GM12891 (cell line): ENCODE measurements around the gene AKAP14. TPM values are rescaled to one million over a fixed set of nuclear protein-coding genes. Genes with fewer than 3 reads are reported as not detected.
A peak's percentile ranks its signal among the peaks of the same experiment; 100 is the strongest.

Experiments used
- DNase-seq: peaks from one replicate; pipeline ENCODE4 v3.0.0; 2011; ENCODE audit warnings: low spot score; ENCODE audit not compliant: insufficient read length
- FAIRE-seq: peaks from 2 replicates; lab custom pipeline; 2011; peaks lifted over from hg19 to GRCh38; lab: Jason Lieb, UNC
- PAX5 ChIP-seq: IDR thresholded peaks from 2 replicates; pipeline ENCODE4 v1.6.1; 2011; ENCODE audit warnings: low read length, moderate library complexity, mild to moderate bottlenecking; ENCODE audit not compliant: insufficient read depth, severe bottlenecking
- POLR2A ChIP-seq: IDR thresholded peaks from 2 replicates; pipeline ENCODE4 v1.6.1; 2011; ENCODE audit warnings: low read depth, low read length, control low read depth
- POLR2AphosphoS5 ChIP-seq: IDR thresholded peaks from 2 replicates; pipeline ENCODE4 v1.6.1; 2011; ENCODE audit warnings: low read depth, low read length, control low read depth
- POU2F2 ChIP-seq: IDR thresholded peaks from 2 replicates; pipeline ENCODE4 v1.6.1; 2011; ENCODE audit warnings: low read depth, mild to moderate bottlenecking, control low read depth, low read length, moderate library complexity
- SPI1 ChIP-seq: IDR thresholded peaks from 2 replicates; pipeline ENCODE4 v1.6.1; 2011; ENCODE audit warnings: low read depth, low read length, control low read depth
- TAF1 ChIP-seq: IDR thresholded peaks from 2 replicates; pipeline ENCODE4 v1.6.1; 2011; ENCODE audit warnings: low read depth, low read length, control low read depth
- polyA plus RNA-seq: library from polyadenylated mRNA; unstranded; fragments of >200 nt; gene quantifications from one replicate; pipeline ENCODE4 v1.2.1, GENCODE V29; 2012; ENCODE audit warnings: low read depth, missing spikeins, inconsistent platforms; ENCODE audit not compliant: missing spikeins

AKAP14 gene
- not detected for polyA plus RNA-seq

DNA sequence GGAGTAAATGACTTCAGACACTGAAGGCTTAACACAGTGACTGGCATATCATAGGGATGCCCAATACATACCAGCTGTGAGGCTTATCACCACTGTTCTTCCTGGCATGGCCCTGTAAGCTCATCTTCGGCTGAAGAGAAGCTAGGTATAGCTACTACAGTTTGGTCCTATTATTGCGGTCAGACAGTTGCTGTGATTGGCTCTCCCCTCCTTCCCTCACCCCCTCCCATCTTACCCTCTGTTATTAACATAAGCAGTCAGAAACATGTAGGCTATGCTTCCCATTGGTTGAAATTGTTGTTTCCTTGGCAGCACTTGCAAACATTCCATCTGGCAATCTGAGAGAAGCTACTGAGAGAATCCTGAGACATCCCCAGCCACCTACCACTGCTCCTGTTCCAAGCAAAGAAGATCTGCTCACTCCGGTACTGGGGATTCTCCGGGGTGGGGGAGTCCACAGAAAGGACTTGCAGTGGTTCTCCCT lies at the start of gene AKAP14:
Gene AKAP14 (plus strand): TSS at position 51 of the 484 bp plus-strand sequence. CDS start 7,331 bp downstream, outside the sequence.
- FAIRE-seq (no peak), DNase-seq (no peak)
- TF ChIP-seq PAX5 (no peak), POLR2A (no peak), TAF1 (no peak), SPI1 (no peak), POU2F2 (no peak), POLR2AphosphoS5 (no peak)

DNA sequence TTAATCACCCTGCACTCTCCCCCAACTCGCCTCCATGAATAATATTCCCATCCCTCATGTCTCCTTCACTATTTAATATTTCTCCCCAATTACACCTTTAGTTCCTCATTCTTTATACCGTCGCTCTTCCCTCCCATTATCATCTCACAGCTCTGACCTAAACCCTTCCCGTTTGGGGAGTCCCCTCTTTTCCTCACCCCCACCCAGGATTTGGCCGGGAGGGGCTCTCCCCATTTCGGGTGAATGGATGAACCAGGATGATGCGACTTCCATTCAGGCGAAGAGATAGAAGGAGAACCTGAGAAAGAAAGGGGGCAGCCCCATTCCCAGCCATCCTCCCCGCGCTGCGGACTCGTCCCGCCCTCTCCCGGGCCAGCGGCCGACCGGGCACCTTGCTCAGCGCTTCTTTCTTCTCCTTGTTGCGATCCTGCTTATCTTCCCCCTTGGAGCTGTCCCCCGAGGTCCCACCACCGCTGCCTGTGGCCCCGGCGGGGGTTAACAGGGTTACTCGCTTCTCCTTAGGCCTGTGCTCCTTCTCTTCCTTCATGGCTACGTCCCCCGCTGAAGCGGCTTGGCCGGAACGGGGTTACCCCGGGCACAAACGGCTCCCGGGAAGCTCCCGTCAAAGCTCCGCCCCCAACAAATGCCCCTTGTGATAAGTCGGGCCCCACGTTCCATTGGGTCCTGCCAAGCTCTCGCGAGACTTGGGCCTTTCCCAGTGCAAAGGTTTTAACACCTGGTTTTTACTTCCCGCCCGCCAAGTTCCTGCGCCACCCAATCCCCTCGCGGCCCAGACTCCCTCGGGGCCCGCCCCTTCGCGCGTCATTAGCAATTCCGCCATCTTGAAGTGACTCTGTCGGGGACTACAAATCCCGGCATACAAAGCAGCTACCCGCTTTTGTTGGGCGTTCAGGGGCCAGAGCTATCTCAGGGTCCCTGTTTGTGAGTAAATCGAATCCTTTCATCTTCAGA lies 43.0 kb upstream of the AKAP14 start, which contains the start of gene UPF3B:
Gene UPF3B (minus strand): TSS at position 582 of the 972 bp plus-strand sequence. CDS start 35 bp downstream, at position 547.
- DNase-seq (peak; percentile 70), FAIRE-seq (peak; percentile 96)
- TF ChIP-seq POLR2AphosphoS5 (peak; percentile 59; the same call in 1 of the 2 replicates), POLR2A (0 out of 2 replicates have a peak, but pooled peaks have one; percentile 62), SPI1 (no peak)

DNA sequence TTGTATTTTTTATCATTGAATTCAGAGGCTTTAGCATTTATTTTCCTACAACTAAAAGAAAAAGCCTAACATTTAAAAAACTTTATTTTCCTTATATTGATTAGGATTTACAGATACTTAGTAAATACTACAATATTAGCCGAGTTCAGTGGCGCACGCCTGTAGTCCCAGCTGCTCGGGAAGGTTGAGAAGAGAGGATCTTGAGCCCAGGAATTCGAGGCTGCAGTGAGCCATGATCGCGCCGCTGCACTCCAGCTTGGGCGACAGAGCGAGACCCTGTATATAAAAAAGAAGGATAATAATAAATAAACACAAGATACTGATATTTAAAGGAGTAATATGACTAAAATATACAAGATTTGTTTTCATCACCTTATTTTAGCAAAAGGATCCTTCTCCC lies 42.2 kb upstream of the AKAP14 start:
- TF ChIP-seq TAF1 (no peak), POU2F2 (no peak), POLR2AphosphoS5 (no peak), PAX5 (no peak), SPI1 (no peak), POLR2A (no peak)
- DNase-seq (no peak), FAIRE-seq (no peak)

DNA sequence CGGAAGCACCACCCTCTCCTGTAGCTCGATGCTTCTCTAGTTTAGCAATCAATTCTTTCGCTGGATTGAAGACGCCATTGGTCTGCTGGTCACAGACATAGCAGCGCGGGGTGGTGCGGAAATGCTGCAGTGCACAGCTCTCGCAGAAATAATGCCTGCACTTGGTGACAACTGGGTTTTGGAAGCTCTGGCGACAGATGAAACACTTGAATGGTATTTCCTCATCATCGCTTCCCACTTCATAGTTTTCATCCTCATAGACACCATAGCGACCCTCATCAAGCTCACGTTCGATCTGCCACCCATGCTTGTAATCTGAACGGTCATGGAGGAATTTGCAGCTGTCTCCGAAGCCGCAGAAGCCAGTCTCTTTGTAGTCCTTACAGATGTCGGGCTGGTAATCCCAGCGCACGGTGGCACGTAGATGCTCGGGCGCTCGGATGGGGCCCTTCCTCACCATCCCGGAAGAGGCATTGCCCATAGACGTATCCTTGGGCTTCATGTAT lies 25.0 kb upstream of the AKAP14 start:
- TF ChIP-seq POLR2AphosphoS5, result no peak
- DNase-seq (no peak), FAIRE-seq (peak; percentile 69)

DNA sequence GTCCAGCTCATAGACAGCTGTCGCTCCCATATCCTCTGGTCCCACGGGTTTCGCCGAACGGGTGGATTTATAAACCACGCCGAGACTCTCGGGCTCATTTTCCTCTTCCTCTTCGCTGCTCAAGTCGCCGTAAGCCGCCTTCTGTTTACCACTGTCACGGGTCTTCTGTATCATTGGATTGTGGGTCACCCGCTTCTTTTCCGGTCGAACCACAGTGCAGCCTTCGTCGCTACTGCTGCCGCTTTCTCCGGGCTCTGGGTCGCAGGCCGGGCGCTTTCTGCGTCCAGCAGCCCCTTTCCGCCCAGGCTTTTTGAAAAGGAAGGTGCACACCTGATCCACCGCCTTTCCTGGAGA lies 24.5 kb upstream of the AKAP14 start:
- DNase-seq (no peak), FAIRE-seq (no peak)
- TF ChIP-seq PAX5, result no peak
- TF ChIP-seq POU2F2, result no peak
- TF ChIP-seq POLR2AphosphoS5, result no peak
- TF ChIP-seq POLR2A, result no peak
- no peak for TF ChIP-seq TAF1
- TF ChIP-seq SPI1, result no peak

DNA sequence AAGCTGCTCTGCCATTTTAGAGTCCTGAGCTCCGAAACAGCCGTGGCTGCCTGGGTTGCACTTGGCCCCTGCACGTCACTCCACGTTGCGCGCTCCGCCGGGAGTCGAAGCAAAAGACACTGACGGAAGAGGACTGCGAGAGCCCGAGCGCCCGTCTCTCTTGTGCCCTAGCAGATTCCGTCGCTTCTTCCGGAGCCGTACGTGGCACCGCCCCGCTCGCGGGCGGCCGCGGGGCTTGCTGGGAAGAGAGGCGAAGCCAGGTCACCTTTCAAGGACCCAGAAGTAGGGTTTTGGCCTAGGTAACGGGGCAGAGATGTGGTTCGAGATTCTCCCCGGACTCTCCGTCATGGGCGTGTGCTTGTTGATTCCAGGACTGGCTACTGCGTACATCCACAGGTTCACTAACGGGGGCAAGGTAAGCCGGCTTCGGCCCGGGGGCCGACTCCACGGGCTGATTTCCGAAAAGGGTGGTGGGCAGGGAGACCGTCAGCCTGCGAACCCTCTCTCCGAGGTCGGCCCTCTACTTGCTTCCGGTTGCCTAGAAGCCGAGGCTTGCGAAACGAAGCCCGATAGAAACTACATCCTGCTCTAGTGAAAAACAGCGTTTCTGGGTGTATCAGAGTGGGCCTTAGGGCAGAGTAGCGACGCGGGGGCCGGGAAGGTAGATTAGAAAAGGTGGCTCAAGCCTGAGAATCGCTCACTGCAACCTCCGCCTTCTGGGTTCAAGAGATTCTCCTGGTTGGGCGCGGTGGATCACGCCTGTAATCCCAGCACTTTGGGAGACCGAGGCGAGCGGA lies 23.9 kb upstream of the AKAP14 start, which contains the start of the genes NDUFA1 and RNF113A:
Gene NDUFA1 (plus strand): TSS at position 234 of the 797 bp plus-strand sequence. CDS start 80 bp downstream, at position 314.
Gene RNF113A (minus strand): TSS at position 135 of the 797 bp plus-strand sequence. CDS start 120 bp downstream, at position 15.
- peak; percentile 46 for DNase-seq
- FAIRE-seq, result peak; percentile 84
- TF ChIP-seq POU2F2, result no peak
- TF ChIP-seq TAF1, result peak; percentile 78
- TF ChIP-seq POLR2AphosphoS5, result peak; percentile 86
- peak; percentile 82 for TF ChIP-seq POLR2A

DNA sequence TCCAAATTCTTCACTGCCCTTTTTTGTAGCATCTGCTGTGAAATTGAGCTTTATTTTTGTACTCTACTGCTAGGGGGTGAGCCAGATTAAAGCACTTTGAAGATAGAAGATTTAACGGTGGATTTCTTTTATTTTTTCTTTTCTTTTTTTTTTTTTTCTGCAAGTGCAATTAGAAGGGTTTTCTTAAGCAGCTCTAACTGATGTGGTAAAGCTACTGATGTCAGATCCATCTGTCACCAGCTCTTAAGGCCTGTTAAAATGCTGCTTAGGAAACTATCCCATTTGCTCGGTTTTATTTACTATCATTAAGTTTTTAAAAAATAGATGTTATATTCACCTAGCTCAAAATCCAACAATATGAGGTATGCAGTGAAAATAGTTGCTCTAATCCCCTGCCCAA lies 17.0 kb upstream of the AKAP14 start:
- FAIRE-seq (no peak), DNase-seq (no peak)
- TF ChIP-seq POLR2AphosphoS5, result no peak
- no peak for TF ChIP-seq PAX5
- no peak for TF ChIP-seq POU2F2
- TF ChIP-seq TAF1, result no peak
- no peak for TF ChIP-seq SPI1
- TF ChIP-seq POLR2A, result no peak

DNA sequence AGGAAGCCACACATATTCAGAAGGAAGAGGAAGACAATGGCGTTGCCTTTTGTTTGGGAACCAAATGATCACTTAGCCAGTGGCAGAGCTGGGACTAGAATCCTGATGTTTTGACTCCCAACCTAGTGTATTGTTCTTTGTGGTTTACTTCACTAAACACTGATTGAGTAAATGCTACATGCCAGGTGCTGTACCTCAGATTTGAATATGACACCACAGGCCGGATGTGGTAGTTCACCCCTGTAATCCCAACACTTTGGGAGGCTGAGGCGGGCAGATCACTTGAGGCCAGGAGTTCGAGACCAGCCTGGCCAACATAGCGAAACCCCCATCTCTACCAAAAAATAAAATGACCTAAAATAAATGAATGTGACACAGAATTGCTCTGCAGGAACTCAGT lies 15.6 kb upstream of the AKAP14 start:
- TF ChIP-seq POLR2AphosphoS5 (no peak), TAF1 (no peak), POU2F2 (peak; percentile 71; the same call in 1 of the 2 replicates), SPI1 (no peak), POLR2A (no peak), PAX5 (no peak)
- FAIRE-seq, result no peak
- DNase-seq, result no peak
